ENCODE data around the gene ENO1. TPM values are rescaled to one million over a fixed set of nuclear protein-coding genes. Genes with fewer than 3 reads are reported as not detected.

The ENO1 gene
- total and polyA plus RNA-seq, 2 of the 8 experiments (the other 6 are each of a cell fraction or from before 2014, with no cell fraction given): 1,763 to 2,117 TPM

DNA sequence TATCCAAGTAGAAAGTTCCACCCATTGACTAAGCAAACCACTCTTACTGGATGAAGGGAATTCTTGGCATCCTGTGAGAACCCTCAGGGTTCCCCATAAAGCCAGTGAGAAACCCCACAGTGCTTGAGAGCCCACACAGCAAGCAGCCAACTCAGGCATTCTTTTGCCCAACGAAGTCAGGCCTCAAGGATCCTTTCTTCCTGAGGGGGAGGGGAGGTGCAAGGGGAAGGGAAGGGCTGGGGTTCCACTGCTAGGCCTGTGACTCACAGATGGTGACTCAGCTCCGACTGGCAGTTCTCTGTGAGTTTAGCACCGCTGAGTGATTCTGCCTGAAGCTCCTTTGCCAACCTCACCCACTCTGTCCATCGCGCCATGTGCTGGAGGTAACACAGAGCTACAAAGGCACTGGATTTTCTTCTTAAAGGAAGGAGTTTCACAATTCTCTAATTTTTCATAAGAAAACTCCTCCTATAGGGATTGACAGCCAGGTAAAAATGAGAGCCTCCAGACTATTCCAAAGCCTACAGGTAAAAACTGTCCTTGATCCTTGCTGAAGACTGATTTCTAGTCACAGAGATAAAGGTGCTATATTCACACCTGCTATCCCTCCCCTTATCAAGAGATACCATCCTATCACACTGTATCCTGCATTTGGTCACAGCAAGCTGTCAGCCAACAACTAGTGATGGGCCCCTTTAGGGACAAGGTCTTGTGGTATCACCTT, 4.8 kb downstream of the ENO1 start (continued):
- TF ChIP-seq MAFK (IDR thresholded peaks at IDR 0.05; ENCODE audit: low read depth, low read length) (peak; percentile 89), TCF12 (IDR thresholded peaks at IDR 0.05; ENCODE audit: low read depth, low read length) (no peak), KDM5A (IDR thresholded peaks at IDR 0.05; ENCODE audit: low read length) (no peak), NRF1 (IDR thresholded peaks at IDR 0.05; ENCODE audit: low read depth, low read length) (no peak), CHD2 (IDR thresholded peaks at IDR 0.05; ENCODE audit: low read length) (peak; percentile 55; the same call in 1 of the 2 replicates), POLR2AphosphoS5 (IDR thresholded peaks at IDR 0.05; ENCODE audit: low read depth, low read length) (peak; percentile 67), JUND (IDR thresholded peaks at IDR 0.05; ENCODE audit: low read length) (peak; percentile 96), RBBP5 (IDR thresholded peaks at IDR 0.05; ENCODE audit: borderline replicate concordance, low read depth, low read length) (no peak), TEAD4 (IDR thresholded peaks at IDR 0.05; ENCODE audit: low read depth, low read length) (peak; percentile 75), BACH1 (IDR thresholded peaks at IDR 0.05; ENCODE audit: low read length) (peak; percentile 96), BCL11A (IDR thresholded peaks at IDR 0.05; ENCODE audit: low read depth in 2 of 2, low read length in 2 of 2) (peak in 1 of 2 experiments; percentile 32), GABPA (IDR thresholded peaks at IDR 0.05; ENCODE audit: borderline replicate concordance, insufficient read depth, low read length) (no peak), CEBPB (IDR thresholded peaks at IDR 0.05; ENCODE audit: low read depth, low read length) (no peak)
- TF ChIP-seq, protein P1, sequence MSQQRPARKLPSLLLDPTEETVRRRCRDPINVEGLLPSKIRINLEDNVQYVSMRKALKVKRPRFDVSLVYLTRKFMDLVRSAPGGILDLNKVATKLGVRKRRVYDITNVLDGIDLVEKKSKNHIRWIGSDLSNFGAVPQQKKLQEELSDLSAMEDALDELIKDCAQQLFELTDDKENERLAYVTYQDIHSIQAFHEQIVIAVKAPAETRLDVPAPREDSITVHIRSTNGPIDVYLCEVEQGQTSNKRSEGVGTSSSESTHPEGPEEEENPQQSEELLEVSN (IDR thresholded peaks at IDR 0.05): no peak

Measured in H1 (cell line).